RWPE1 (cell line): ENCODE data around the gene KRT28.

Experiments
- CTCF ChIA-PET: fragments of 350-600 bp; sonication (Branson Sonifier 250); formaldehyde crosslinking; extraction: SDS; loops from one replicate; lab custom pipeline; 2021; lab: Yijun Ruan, JAX
- POLR2A ChIA-PET: fragments of 400-600 bp; formaldehyde crosslinking; extraction: SDS; loops from one replicate; lab custom pipeline; 2020; ENCODE audit warnings: antibody characterized with exemption; ENCODE audit not compliant: low non-redundant PET; lab: Yijun Ruan, JAX
- DNase-seq: peaks from one replicate; pipeline ENCODE4 v3.0.0; 2012; ENCODE audit warnings: low spot score
- H3K27ac ChIP-seq: fragments of 450-650 bp; 2 replicates; pipeline ENCODE4 v1.5.1; 2017
- TF ChIP-seq, protein P1 (sequence below): fragments of 450-650 bp; conservative IDR thresholded peaks from 2 replicates; pipeline ENCODE4 v1.5.1; 2017; ENCODE audit warnings: low read depth, mild to moderate bottlenecking

Gene KRT28

GRCh38 chr17:40778461-40778860, 21.3 kb downstream of the KRT28 start:
- ChIA-PET POLR2A (no interaction called here), CTCF (no interaction called here)
- H3K27ac ChIP-seq: no peak overlapping the region
- TF ChIP-seq, protein P1, sequence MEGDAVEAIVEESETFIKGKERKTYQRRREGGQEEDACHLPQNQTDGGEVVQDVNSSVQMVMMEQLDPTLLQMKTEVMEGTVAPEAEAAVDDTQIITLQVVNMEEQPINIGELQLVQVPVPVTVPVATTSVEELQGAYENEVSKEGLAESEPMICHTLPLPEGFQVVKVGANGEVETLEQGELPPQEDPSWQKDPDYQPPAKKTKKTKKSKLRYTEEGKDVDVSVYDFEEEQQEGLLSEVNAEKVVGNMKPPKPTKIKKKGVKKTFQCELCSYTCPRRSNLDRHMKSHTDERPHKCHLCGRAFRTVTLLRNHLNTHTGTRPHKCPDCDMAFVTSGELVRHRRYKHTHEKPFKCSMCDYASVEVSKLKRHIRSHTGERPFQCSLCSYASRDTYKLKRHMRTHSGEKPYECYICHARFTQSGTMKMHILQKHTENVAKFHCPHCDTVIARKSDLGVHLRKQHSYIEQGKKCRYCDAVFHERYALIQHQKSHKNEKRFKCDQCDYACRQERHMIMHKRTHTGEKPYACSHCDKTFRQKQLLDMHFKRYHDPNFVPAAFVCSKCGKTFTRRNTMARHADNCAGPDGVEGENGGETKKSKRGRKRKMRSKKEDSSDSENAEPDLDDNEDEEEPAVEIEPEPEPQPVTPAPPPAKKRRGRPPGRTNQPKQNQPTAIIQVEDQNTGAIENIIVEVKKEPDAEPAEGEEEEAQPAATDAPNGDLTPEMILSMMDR: no peak
- peak; percentile 13 for DNase-seq

DNA sequence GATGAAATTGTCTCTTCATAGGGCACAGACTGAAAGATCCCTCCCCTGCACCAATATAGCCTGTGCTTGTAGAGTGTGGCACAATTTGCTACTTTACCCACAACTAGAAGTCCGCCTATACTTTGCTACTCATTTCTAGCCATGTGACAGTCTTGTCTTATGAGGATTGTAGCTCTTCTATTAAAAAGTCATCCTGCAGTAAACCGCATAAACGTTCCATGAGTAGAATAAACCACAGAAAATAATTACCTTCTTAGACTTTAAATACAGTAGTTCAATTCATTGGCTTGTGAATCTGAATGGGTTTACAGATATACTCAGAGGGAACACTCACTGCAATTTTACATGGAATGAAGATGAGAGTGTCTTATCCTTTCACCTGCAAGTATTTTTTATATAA, 21.8 kb downstream of the KRT28 start:
- H3K27ac ChIP-seq: no peak overlapping the region
- TF ChIP-seq, protein P1: no peak
- no peak for DNase-seq
- ChIA-PET CTCF (no interaction called here), POLR2A (no interaction called here)

DNA sequence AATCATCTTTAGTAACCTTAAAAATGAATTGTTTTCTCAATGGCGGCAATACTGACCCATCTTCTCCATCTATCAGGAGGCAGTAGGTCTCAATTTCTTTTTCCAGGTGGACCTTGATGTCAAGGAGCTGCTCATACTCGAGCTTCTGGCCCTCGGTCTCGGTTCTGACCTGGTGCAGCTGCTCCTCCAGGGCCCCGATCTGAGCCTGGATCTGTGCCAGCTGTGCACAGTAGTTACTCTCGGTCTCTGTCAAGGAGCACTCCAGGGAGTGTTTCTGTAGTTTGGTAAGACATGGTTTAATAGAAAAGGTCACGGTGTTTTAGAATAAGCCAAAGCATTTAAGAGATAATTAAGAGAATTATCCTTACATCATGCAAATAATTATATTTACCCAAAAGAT, 22.3 kb downstream of the KRT28 start:
- H3K27ac ChIP-seq: no peak overlapping the region
- ChIA-PET POLR2A (no interaction called here), CTCF (no interaction called here)
- no peak for DNase-seq
- TF ChIP-seq, protein P1: no peak

DNA sequence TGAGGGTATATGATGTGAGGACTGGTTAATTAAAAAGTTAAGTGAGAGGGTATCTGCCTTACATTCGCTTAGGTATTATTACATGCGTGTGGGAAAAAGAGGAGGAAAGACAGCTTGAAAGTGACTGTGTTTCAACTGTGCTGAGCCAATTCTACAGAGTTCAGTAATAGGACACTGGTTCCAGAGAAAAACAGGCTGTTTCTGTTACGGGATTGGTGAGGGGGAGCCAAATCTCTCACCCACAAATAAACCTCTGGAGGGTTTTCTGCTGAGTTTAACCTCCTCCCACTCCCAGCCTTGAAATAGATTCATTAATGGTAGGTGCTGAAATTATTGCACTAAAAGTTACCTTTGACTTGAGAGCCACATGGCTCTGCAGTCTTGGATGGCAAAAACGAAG, 23.8 kb downstream of the KRT28 start:
- DNase-seq: no peak
- ChIA-PET POLR2A (no interaction called here), CTCF (no interaction called here)
- H3K27ac ChIP-seq: no peak overlapping the region
- TF ChIP-seq, protein P1: no peak

DNA sequence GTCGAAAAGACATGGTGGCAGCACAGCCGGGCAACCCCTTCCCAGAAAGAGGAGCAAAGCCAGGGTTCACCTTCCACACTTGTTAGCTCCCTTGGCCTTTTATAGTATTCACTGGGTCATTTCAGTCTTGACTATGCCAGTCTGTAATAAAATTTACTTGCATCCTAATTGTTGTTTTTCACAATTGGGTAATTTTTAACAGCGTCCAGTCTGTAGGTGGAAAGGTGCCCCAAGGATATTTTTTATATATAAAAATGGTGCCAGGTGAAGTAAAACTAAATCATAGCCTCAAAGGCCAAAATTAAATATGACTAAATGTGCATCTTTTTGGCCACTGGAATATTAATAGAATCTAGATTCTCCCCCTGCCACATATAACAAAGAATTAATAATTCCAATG, 27.7 kb downstream of the KRT28 start, which contains the start of gene KRT26:
KRT26 (minus strand) TSS at position 101 of the 400 bp plus-strand sequence; CDS start at position 13, 88 bp downstream.
- no peak within 1 kb of the TSS for H3K27ac ChIP-seq
- ChIA-PET CTCF (no interaction called here), POLR2A (no interaction called here)
- no peak for DNase-seq
- TF ChIP-seq, protein P1: no peak

DNA sequence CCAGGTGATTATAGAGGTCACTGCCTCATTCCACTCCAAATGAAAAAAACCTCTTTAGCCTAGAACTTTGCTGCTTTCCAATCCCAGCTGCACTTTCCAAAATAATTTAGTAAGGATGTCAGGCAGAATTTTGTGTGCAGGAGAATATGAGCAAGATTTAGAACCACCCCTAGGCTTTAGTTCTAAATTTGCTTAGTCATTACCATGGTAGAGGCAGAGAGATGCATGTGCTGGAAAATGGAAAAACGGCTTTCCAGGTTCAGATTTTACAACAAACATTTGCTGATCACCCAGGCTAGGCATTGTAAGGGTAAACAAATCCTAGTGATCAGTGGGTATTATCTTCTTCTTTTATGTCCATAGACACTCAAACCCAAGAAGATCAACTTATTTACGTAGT, 34.1 kb downstream of the KRT28 start:
- no peak overlapping the region for H3K27ac ChIP-seq
- TF ChIP-seq, protein P1: no peak
- no peak for DNase-seq
- ChIA-PET CTCF (no interaction called here), POLR2A (no interaction called here)
